SU-DHL-6 (cell line): ENCODE data around the gene FBLN7.

Experiments
- H2AFZ ChIP-seq: fragments of 200-600 bp; sonication (generic); 2 replicates; pipeline ENCODE4 v1.6.1; 2014; ENCODE audit warnings: low read depth, mild to moderate bottlenecking, moderate library complexity, mixed read lengths, antibody characterized with exemption, low read length; ENCODE audit not compliant: severe bottlenecking
- H3F3A ChIP-seq: fragments of 200-600 bp; shearing (Covaris generic); 2 replicates; pipeline ENCODE4 v1.6.0; 2016; ENCODE audit warnings: antibody characterized with exemption, mild to moderate bottlenecking; ENCODE audit not compliant: insufficient read depth
- H3K27ac ChIP-seq: fragments of 200-600 bp; sonication (generic); 2 replicates; pipeline ENCODE4 v1.5.1; 2016; ENCODE audit warnings: low read depth, mild to moderate bottlenecking, low read length, moderate library complexity, mixed read lengths
- H3K27me3 ChIP-seq: fragments of 200-600 bp; sonication (generic), shearing (Covaris generic); 2 replicates; pipeline ENCODE4 v1.6.0; 2014; ENCODE audit warnings: mild to moderate bottlenecking, low read length
- H3K36me3 ChIP-seq: fragments of 200-600 bp; sonication (generic); 2 replicates; pipeline ENCODE4 v1.6.1; 2014; ENCODE audit warnings: mild to moderate bottlenecking, low read length, mixed read lengths
- H3K4me2 ChIP-seq: fragments of 300-600, 200-600 bp; shearing (Covaris generic), sonication (generic); 2 replicates; pipeline ENCODE4 v1.6.0; 2014; ENCODE audit warnings: low read length, low read depth, mild to moderate bottlenecking; ENCODE audit not compliant: poor library complexity, severe bottlenecking
- H3K4me3 ChIP-seq: fragments of 200-600 bp; sonication (generic); 2 replicates; pipeline ENCODE4 v1.5.1; 2014; ENCODE audit warnings: antibody characterized with exemption, low read length, mild to moderate bottlenecking, mixed read lengths; ENCODE audit not compliant: insufficient read depth, poor library complexity, severe bottlenecking
- H3K79me2 ChIP-seq: fragments of 200-600 bp; sonication (generic); 2 replicates; pipeline ENCODE4 v1.6.1; 2014; ENCODE audit warnings: mild to moderate bottlenecking, low read length, moderate library complexity; ENCODE audit not compliant: insufficient read depth
- H3K9ac ChIP-seq: fragments of 200-600 bp; sonication (generic); 2 replicates; pipeline ENCODE4 v1.7.0; 2014; ENCODE audit warnings: mild to moderate bottlenecking, low read length
- H3K9me2 ChIP-seq: fragments of 200-600 bp; sonication (generic); replicated peaks from 2 replicates; pipeline ENCODE4 v1.6.1; 2014; ENCODE audit warnings: low read length; ENCODE audit not compliant: insufficient read depth
- H3K9me3 ChIP-seq: fragments of 200-600 bp; sonication (generic); 2 replicates; pipeline ENCODE4 v1.6.1; 2014; ENCODE audit warnings: low read length, mixed read lengths; ENCODE audit not compliant: insufficient read depth
- H4K20me1 ChIP-seq: fragments of 200-600 bp; sonication (generic); 2 replicates; pipeline ENCODE4 v1.6.1; 2014; ENCODE audit warnings: low read depth, mild to moderate bottlenecking, antibody characterized with exemption, low read length, moderate library complexity, mixed read lengths
- EZH2phosphoT487 ChIP-seq: fragments of 200-600 bp; sonication (generic), shearing (Covaris generic); conservative IDR thresholded peaks from 2 replicates; pipeline ENCODE4 v1.6.1; 2018; ENCODE audit warnings: mild to moderate bottlenecking, antibody characterized with exemption, low read length, moderate library complexity, mixed read lengths
- TF ChIP-seq, protein P1 (sequence below): fragments of 200-600 bp; sonication (generic); IDR thresholded peaks from one replicate; pipeline ENCODE4 v1.5.1; 2017; ENCODE audit warnings: antibody characterized with exemption, mild to moderate bottlenecking, low read length, moderate library complexity; ENCODE audit not compliant: insufficient read depth, poor library complexity, severe bottlenecking

The FBLN7 gene

DNA sequence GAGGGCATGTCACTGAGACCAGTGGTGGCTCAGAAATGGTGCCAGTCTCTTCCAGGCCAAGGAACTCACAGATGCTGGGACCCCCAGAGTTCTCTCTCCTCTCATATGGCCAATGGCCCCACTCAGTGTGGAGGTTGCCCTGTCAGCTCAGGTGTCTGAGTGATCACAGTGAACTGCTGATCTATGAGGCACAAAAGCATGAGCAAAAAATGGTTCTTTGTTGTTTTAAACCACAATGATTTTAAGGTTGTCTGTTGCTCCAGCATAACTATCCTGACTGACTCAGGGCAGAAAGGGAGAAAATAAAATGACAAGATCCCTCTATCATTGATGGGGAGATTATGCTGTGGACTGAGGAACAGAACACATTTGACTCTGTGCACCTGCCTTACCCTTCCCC, 57.8 kb downstream of the FBLN7 start:
- Histone ChIP-seq H3K9me3 (0 out of 2 replicates have a peak, but pooled peaks cover 3% of the 10 kb centered on the region), H2AFZ (no peak overlapping the region), H3K4me3 (no peak overlapping the region), H3K9ac (no peak overlapping the region), H4K20me1 (no peaks in the 10 kb centered on the region), H3F3A (no peaks in the 10 kb centered on the region), H3K27ac (no peak overlapping the region), H3K36me3 (no peaks in the 10 kb centered on the region), H3K4me2 (no peak overlapping the region), H3K79me2 (no peaks in the 10 kb centered on the region), H3K9me2 (no peaks in the 10 kb centered on the region), H3K27me3 (no peaks in the 10 kb centered on the region)
- TF ChIP-seq, protein P1, sequence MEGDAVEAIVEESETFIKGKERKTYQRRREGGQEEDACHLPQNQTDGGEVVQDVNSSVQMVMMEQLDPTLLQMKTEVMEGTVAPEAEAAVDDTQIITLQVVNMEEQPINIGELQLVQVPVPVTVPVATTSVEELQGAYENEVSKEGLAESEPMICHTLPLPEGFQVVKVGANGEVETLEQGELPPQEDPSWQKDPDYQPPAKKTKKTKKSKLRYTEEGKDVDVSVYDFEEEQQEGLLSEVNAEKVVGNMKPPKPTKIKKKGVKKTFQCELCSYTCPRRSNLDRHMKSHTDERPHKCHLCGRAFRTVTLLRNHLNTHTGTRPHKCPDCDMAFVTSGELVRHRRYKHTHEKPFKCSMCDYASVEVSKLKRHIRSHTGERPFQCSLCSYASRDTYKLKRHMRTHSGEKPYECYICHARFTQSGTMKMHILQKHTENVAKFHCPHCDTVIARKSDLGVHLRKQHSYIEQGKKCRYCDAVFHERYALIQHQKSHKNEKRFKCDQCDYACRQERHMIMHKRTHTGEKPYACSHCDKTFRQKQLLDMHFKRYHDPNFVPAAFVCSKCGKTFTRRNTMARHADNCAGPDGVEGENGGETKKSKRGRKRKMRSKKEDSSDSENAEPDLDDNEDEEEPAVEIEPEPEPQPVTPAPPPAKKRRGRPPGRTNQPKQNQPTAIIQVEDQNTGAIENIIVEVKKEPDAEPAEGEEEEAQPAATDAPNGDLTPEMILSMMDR = no peak
- no peak for TF ChIP-seq EZH2phosphoT487

DNA sequence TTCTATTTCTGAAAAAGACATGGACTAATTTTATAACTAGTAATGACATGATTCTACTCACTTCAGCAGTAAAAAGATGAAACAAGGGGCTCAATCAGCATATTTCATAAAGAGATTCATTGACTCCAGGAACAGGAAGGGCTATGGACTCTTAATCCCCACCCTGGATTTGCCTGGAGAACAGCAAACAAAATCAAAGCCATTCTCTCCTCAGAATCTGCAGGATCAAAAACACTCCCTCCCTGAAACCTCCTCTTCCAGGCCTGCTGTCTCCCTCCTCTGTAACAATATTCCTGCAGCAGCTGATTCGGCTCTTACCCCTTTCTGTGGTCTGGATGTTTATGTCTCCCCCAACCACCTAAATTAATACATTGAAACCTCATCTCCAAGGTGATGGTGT, 59.7 kb downstream of the FBLN7 start:
- Histone ChIP-seq H2AFZ (no peak overlapping the region), H3K9ac (no peak overlapping the region), H3K4me2 (no peak overlapping the region), H3K27ac (no peak overlapping the region), H3K36me3 (no peaks in the 10 kb centered on the region), H3K9me3 (peaks cover 7% of the 10 kb centered on the region; the same call in 1 of the 2 replicates), H3K4me3 (no peak overlapping the region), H3F3A (no peaks in the 10 kb centered on the region), H4K20me1 (no peaks in the 10 kb centered on the region), H3K79me2 (no peaks in the 10 kb centered on the region), H3K27me3 (no peaks in the 10 kb centered on the region), H3K9me2 (no peaks in the 10 kb centered on the region)
- TF ChIP-seq, protein P1 = no peak
- no peak for TF ChIP-seq EZH2phosphoT487

DNA sequence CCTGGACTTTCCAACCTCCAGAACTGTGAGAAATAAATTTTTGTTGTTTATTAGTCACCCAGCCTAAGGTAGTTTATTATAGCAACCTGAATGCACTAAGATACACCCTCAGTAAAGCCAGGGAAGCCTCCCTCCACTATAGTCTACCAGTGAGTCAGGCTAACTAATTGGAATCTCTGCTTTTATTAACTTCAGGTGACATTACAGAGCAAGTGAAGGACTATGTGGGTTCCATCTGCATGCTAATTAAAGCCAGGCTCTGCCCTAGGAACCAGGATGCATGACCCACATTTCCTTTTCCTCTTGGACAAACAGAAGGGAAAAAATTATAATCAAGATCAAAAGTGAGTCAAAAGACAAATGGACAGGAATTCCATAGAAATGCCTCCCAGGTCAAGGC, 60.6 kb downstream of the FBLN7 start:
- Histone ChIP-seq H3F3A (no peaks in the 10 kb centered on the region), H3K27ac (no peak overlapping the region), H3K9me3 (peaks cover 13% of the 10 kb centered on the region; the same call in 1 of the 2 replicates)

More for the DNA sequence above, 60.6 kb downstream of the FBLN7 start:
- Histone ChIP-seq H3K36me3 (no peaks in the 10 kb centered on the region), H3K79me2 (no peaks in the 10 kb centered on the region), H3K9me2 (no peaks in the 10 kb centered on the region), H3K4me3 (no peak overlapping the region), H3K9ac (no peak overlapping the region), H4K20me1 (no peaks in the 10 kb centered on the region), H3K27me3 (no peaks in the 10 kb centered on the region), H3K4me2 (no peak overlapping the region), H2AFZ (no peak overlapping the region)
- TF ChIP-seq EZH2phosphoT487 = no peak
- TF ChIP-seq, protein P1 = no peak
